GM19238 (cell line): ENCODE data around the gene PCDHGB3.

ENCODE experiments used
- DNase-seq: peaks from one replicate; pipeline ENCODE4 v3.0.0; 2011; ENCODE audit warnings: low spot score; ENCODE audit not compliant: insufficient read length

PCDHGB3 gene

DNA sequence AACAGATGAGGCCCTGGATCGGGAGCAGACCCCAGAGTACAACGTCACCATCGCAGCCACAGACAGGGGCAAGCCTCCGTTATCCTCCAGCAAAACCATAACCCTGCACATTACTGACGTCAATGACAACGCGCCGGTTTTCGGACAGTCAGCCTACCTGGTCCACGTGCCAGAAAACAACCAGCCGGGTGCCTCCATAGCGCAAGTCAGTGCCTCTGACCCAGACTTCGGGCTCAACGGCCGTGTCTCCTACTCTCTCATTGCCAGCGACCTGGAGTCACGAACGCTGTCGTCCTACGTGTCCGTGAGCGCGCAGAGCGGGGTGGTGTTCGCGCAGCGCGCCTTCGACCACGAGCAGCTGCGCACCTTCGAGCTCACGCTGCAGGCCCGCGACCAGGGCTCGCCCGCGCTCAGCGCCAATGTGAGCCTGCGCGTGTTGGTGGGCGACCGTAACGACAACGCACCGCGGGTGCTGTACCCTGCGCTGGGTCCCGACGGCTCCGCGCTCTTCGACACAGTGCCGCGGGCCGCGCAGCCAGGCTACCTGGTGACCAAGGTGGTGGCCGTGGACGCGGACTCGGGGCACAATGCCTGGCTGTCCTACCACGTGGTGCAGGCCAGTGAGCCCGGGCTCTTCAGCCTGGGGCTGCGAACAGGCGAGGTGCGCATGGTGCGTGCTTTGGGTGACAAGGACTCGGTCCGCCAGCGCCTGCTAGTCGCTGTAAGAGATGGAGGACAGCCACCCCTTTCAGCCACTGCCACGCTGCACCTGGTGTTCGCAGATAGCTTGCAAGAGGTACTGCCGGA, 49.2 kb downstream of the PCDHGB3 start:
- no peak for DNase-seq

- no peak for DNase-seq
Observed at GRCh38 chr5:141420855-141421488, 50.9 kb downstream of the PCDHGB3 start, which contains the start of gene PCDHGA11. PCDHGA11 (plus strand) TSS chr5:141421051; CDS start chr5:141421228, 177 bp downstream.

DNA sequence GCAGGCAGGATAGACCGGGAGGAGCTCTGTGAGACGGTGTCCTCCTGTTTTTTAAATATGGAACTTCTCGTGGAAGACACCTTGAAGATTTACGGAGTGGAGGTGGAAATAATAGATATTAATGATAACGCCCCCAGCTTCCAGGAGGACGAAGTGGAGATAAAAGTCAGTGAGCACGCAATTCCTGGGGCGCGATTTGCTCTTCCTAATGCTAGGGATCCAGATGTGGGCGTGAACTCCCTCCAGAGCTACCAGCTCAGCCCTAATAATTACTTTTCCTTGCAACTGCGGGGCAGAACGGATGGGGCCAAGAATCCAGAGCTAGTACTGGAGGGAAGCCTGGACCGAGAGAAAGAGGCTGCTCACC, 51.4 kb downstream of the PCDHGB3 start:
- DNase-seq, result no peak
